Adipocyte (in vitro differentiated cells): ENCODE results near the gene NT5DC4.
A peak's percentile ranks its signal among the peaks of the same experiment; 100 is the strongest.

ENCODE experiments used
- DNase-seq: peaks from one replicate; pipeline ENCODE4 v3.0.0-alpha.2; 2015; ENCODE audit warnings: low read depth
- H3K27me3 ChIP-seq: replicated peaks from 2 replicates; pipeline ENCODE4 v1.7.0; 2013; ENCODE audit warnings: mild to moderate bottlenecking, low read length, moderate library complexity; ENCODE audit not compliant: control insufficient read depth, insufficient read depth
- H3K36me3 ChIP-seq: 2 replicates; pipeline ENCODE4 v1.7.0; 2013; ENCODE audit warnings: low read length, mild to moderate bottlenecking, moderate library complexity; ENCODE audit not compliant: control insufficient read depth, insufficient read depth, severe bottlenecking
- H3K4me1 ChIP-seq: 2 replicates; pipeline ENCODE4 v1.7.0; 2013; ENCODE audit warnings: mild to moderate bottlenecking, low read length, moderate library complexity; ENCODE audit not compliant: control insufficient read depth, insufficient read depth
- H3K4me3 ChIP-seq: 2 replicates; pipeline ENCODE4 v1.7.0; 2013; ENCODE audit warnings: mild to moderate bottlenecking, low read length, moderate library complexity
- H3K9ac ChIP-seq: 2 replicates; pipeline ENCODE4 v1.7.0; 2013; ENCODE audit warnings: mild to moderate bottlenecking, low read length, moderate library complexity
- H3K9me3 ChIP-seq: 2 replicates; pipeline ENCODE4 v1.7.0; 2013; ENCODE audit warnings: mild to moderate bottlenecking, low read length, moderate library complexity; ENCODE audit not compliant: control insufficient read depth

The NT5DC4 gene

DNA sequence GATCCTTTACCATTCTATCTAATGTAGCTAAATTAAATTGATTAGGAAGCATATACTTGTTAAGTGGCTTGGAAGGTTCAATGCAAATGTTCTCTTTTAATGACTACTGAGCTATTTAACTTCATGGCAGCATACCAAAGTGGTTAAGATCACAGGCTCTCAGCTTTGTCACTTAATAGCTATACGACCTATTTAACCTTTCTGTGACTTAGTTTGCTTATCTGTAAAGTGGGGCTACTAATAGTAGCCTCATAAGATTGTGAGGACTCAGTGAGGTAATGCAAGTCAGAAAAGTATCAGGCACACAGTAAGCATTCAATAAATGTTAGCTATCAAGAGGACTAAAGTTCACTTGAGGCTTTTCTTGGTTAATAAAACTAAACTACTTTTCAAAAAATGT lies 39.3 kb downstream of the NT5DC4 start:
- H3K4me1 ChIP-seq, result peaks cover 20% of the 10 kb centered on the region
- H3K36me3 ChIP-seq, result no peaks in the 10 kb centered on the region
- H3K27me3 ChIP-seq, result no peaks in the 10 kb centered on the region
- no peak for DNase-seq
- H3K9ac ChIP-seq, result no peak overlapping the region
- H3K4me3 ChIP-seq, result no peak overlapping the region
- no peaks in the 10 kb centered on the region for H3K9me3 ChIP-seq

DNA sequence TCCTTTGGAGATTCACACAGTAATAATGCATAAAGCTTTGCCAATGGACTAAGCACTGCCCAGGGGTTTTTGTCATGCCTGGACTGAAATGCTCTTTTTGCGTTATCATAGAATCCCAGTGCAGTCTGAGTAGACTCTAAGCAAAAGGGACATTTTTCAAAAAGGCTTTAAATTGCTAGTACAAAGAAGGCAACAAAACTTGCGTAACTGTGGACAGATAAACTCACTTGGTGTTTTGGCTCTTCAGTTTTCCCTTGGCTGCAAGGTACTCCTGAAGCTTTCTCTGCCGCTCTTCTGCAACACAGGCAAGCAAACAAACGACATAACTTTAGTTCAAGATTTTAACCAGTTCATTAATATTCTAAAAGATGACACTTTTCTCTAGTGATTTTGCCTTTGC lies 41.5 kb downstream of the NT5DC4 start:
- Histone ChIP-seq H3K4me1 (peaks cover 11% of the 10 kb centered on the region), H3K9me3 (no peaks in the 10 kb centered on the region), H3K9ac (no peak overlapping the region), H3K36me3 (no peaks in the 10 kb centered on the region), H3K4me3 (no peak overlapping the region), H3K27me3 (no peaks in the 10 kb centered on the region)
- DNase-seq, result no peak

- peaks cover 8% of the 10 kb centered on the region for H3K4me1 ChIP-seq
- no peaks in the 10 kb centered on the region for H3K36me3 ChIP-seq
- H3K9ac ChIP-seq, result peak within 1 kb of the TSS; percentile 79
- no peaks in the 10 kb centered on the region for H3K9me3 ChIP-seq
- H3K27me3 ChIP-seq, result no peaks in the 10 kb centered on the region
- H3K4me3 ChIP-seq, result peak within 1 kb of the TSS; percentile 93
- peak; percentile 99 for DNase-seq
Measured at GRCh38 chr2:112764071-112765044, 43.5 kb downstream of the NT5DC4 start, which contains the start of gene CKAP2L. TSS of gene CKAP2L (minus strand) at chr2:112764609. CDS start at chr2:112764598, 11 bp downstream.

DNA sequence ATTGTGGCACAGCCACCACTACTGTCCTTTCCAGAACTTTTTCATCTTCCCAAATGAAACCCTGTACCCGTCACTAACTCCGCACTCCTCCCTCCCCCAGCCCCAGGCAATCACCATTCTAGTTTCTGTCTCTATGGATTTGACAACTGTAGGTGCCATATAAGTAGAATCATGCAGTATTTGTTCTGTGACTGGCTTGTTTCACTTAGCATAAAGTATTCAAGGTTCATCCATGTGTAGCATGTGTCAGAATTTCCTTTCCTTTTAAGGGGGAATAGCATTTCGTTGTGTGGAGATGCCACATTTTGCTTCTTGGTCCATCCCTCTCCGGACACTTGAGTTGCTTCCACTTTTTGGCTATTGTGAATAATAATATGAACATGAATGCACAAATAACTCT lies 44.4 kb downstream of the NT5DC4 start:
- Histone ChIP-seq H3K4me3 (peak overlapping the region; percentile 93), H3K9ac (peak overlapping the region; percentile 79), H3K4me1 (peaks cover 8% of the 10 kb centered on the region), H3K9me3 (no peaks in the 10 kb centered on the region), H3K36me3 (no peaks in the 10 kb centered on the region), H3K27me3 (no peaks in the 10 kb centered on the region)
- peak; percentile 27 for DNase-seq

DNA sequence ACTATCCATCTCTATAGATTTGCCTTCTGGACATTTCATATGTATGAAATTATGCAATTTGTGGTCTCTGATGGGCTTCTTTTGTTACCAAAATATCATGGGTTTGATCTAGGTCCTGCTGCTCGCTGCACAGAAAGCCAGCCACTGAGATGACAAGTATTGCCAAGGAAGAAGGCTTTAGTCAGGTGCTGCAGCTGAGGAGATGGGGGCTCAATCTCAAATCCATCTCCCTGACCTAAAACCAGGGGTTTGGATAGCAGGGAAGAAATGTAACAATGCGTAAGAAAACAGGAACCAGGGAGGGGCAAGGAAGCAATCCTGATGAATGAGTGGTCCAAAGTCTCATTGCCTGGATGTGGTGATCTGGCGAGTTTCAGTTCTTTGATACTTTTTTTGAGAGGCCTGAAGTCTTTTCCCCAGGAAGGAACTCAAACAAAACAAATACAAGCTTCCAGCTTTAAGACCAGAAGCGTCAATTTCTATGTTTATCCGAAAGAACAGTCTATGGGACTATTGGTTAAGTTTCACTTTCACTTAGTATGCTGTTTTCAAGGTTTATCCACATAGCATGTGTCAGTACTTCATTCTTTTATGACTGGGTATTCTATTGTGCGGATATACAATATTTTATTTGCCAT lies 47.0 kb downstream of the NT5DC4 start:
- Histone ChIP-seq H3K4me3 (no peak overlapping the region), H3K4me1 (peaks cover 8% of the 10 kb centered on the region), H3K27me3 (no peaks in the 10 kb centered on the region), H3K9ac (no peak overlapping the region), H3K9me3 (no peaks in the 10 kb centered on the region), H3K36me3 (no peaks in the 10 kb centered on the region)
- no peak for DNase-seq

GRCh38 chr2:112768432-112768831 lies 47.6 kb downstream of the NT5DC4 start:
- no peak overlapping the region for H3K9ac ChIP-seq
- no peaks in the 10 kb centered on the region for H3K36me3 ChIP-seq
- H3K4me1 ChIP-seq, result peaks cover 8% of the 10 kb centered on the region
- H3K9me3 ChIP-seq, result no peaks in the 10 kb centered on the region
- no peak overlapping the region for H3K4me3 ChIP-seq
- H3K27me3 ChIP-seq, result no peaks in the 10 kb centered on the region
- peak; percentile 2 for DNase-seq

GRCh38 chr2:112772322-112772721 lies 51.5 kb downstream of the NT5DC4 start:
- Histone ChIP-seq H3K36me3 (no peaks in the 10 kb centered on the region), H3K9me3 (no peaks in the 10 kb centered on the region), H3K4me1 (no peaks in the 10 kb centered on the region), H3K27me3 (no peaks in the 10 kb centered on the region), H3K9ac (no peak overlapping the region), H3K4me3 (no peak overlapping the region)
- no peak for DNase-seq

- no peak for DNase-seq
- H3K27me3 ChIP-seq, result no peaks in the 10 kb centered on the region
- no peaks in the 10 kb centered on the region for H3K4me1 ChIP-seq
- no peak overlapping the region for H3K4me3 ChIP-seq
- H3K36me3 ChIP-seq, result no peaks in the 10 kb centered on the region
- H3K9ac ChIP-seq, result no peak overlapping the region
- no peaks in the 10 kb centered on the region for H3K9me3 ChIP-seq
Measured at GRCh38 chr2:112772911-112773475, 52.2 kb downstream of the NT5DC4 start.

- no peaks in the 10 kb centered on the region for H3K36me3 ChIP-seq
Measured at GRCh38 chr2:112773556-112773955, 52.7 kb downstream of the NT5DC4 start.

GRCh38 chr2:112774536-112775285 lies 53.9 kb downstream of the NT5DC4 start:
- Histone ChIP-seq H3K4me1 (no peaks in the 10 kb centered on the region), H3K36me3 (no peaks in the 10 kb centered on the region)

More at GRCh38 chr2:112773556-112773955, 52.7 kb downstream of the NT5DC4 start:
- DNase-seq, result no peak
- no peaks in the 10 kb centered on the region for H3K4me1 ChIP-seq
- H3K27me3 ChIP-seq, result no peaks in the 10 kb centered on the region
- H3K9ac ChIP-seq, result no peak overlapping the region
- H3K4me3 ChIP-seq, result no peak overlapping the region
- no peaks in the 10 kb centered on the region for H3K9me3 ChIP-seq

More at GRCh38 chr2:112774536-112775285, 53.9 kb downstream of the NT5DC4 start:
- no peaks in the 10 kb centered on the region for H3K27me3 ChIP-seq
- H3K4me3 ChIP-seq, result no peak overlapping the region
- H3K9me3 ChIP-seq, result no peaks in the 10 kb centered on the region
- H3K9ac ChIP-seq, result no peak overlapping the region
- no peak for DNase-seq
